ENCODE results near the gene MEGF10.

Gene MEGF10

GRCh38 chr5:127439644-127440043 lies 149.0 kb downstream of the MEGF10 start:
- H3K4me1 ChIP-seq (ENCODE audit: insufficient read depth, poor library complexity, severe bottlenecking): no peaks in the 10 kb centered on the region
- no peaks in the 10 kb centered on the region for H3K9me3 ChIP-seq (ENCODE audit: severe bottlenecking)
- H3K27ac ChIP-seq (ENCODE audit: poor library complexity, severe bottlenecking): no peak overlapping the region
- DNase-seq (ENCODE audit: low spot score): no peak
- H3K36me3 ChIP-seq (ENCODE audit: low read depth): no peaks in the 10 kb centered on the region
- no peak overlapping the region for H3K4me3 ChIP-seq (ENCODE audit: severe bottlenecking)
- no peak for ATAC-seq (ENCODE audit: low read depth)
- TF ChIP-seq, protein P1, sequence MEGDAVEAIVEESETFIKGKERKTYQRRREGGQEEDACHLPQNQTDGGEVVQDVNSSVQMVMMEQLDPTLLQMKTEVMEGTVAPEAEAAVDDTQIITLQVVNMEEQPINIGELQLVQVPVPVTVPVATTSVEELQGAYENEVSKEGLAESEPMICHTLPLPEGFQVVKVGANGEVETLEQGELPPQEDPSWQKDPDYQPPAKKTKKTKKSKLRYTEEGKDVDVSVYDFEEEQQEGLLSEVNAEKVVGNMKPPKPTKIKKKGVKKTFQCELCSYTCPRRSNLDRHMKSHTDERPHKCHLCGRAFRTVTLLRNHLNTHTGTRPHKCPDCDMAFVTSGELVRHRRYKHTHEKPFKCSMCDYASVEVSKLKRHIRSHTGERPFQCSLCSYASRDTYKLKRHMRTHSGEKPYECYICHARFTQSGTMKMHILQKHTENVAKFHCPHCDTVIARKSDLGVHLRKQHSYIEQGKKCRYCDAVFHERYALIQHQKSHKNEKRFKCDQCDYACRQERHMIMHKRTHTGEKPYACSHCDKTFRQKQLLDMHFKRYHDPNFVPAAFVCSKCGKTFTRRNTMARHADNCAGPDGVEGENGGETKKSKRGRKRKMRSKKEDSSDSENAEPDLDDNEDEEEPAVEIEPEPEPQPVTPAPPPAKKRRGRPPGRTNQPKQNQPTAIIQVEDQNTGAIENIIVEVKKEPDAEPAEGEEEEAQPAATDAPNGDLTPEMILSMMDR (IDR thresholded peaks at IDR 0.05; ENCODE audit: poor library complexity, severe bottlenecking): no peak
- H3K27me3 ChIP-seq (ENCODE audit: insufficient read depth, poor library complexity, severe bottlenecking): no peaks in the 10 kb centered on the region

DNA sequence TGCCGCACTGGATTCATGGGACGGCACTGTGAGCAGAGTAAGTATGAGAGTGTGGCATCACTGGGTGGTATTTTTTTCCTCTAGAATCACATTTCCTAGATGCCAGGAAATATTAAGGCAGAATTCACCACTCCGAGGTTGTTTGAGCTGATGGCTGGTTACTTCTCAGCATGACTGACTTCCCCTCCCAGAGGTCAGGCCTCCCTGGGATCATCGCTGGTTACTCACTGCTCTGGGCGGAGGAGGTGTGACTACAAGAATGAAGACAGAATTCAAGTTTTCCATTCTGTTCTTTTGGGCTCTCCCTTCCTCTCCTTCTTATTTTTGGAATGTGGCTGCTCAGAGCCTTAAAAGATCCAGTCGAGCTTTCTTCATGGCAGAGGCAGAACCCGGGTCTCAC lies 150.2 kb downstream of the MEGF10 start:
- TF ChIP-seq, protein P1 (IDR thresholded peaks at IDR 0.05; ENCODE audit: poor library complexity, severe bottlenecking): no peak
- no peaks in the 10 kb centered on the region for H3K4me1 ChIP-seq (ENCODE audit: insufficient read depth, poor library complexity, severe bottlenecking)
- H3K36me3 ChIP-seq (ENCODE audit: low read depth): no peaks in the 10 kb centered on the region
- H3K4me3 ChIP-seq (ENCODE audit: severe bottlenecking): no peak overlapping the region
- peaks cover 6% of the 10 kb centered on the region for H3K27me3 ChIP-seq (ENCODE audit: insufficient read depth, poor library complexity, severe bottlenecking)
- no peaks in the 10 kb centered on the region for H3K9me3 ChIP-seq (ENCODE audit: severe bottlenecking)
- DNase-seq (ENCODE audit: low spot score) (no peak), ATAC-seq (ENCODE audit: low read depth) (no peak; the same call in 2 of the 3 replicates)
- H3K27ac ChIP-seq (ENCODE audit: poor library complexity, severe bottlenecking): no peak overlapping the region

GRCh38 chr5:127441799-127442484 lies 151.3 kb downstream of the MEGF10 start:
- H3K9me3 ChIP-seq (ENCODE audit: severe bottlenecking): no peaks in the 10 kb centered on the region
- no peak overlapping the region for H3K27ac ChIP-seq (ENCODE audit: poor library complexity, severe bottlenecking)
- TF ChIP-seq, protein P1 (IDR thresholded peaks at IDR 0.05; ENCODE audit: poor library complexity, severe bottlenecking): peak; percentile 42
- no peaks in the 10 kb centered on the region for H3K4me1 ChIP-seq (ENCODE audit: insufficient read depth, poor library complexity, severe bottlenecking)
- peaks cover 6% of the 10 kb centered on the region for H3K27me3 ChIP-seq (ENCODE audit: insufficient read depth, poor library complexity, severe bottlenecking)
- no peak for ATAC-seq (ENCODE audit: low read depth)
- no peak overlapping the region for H3K4me3 ChIP-seq (ENCODE audit: severe bottlenecking)
- no peak for DNase-seq (ENCODE audit: low spot score)
- H3K36me3 ChIP-seq (ENCODE audit: low read depth): no peaks in the 10 kb centered on the region

DNA sequence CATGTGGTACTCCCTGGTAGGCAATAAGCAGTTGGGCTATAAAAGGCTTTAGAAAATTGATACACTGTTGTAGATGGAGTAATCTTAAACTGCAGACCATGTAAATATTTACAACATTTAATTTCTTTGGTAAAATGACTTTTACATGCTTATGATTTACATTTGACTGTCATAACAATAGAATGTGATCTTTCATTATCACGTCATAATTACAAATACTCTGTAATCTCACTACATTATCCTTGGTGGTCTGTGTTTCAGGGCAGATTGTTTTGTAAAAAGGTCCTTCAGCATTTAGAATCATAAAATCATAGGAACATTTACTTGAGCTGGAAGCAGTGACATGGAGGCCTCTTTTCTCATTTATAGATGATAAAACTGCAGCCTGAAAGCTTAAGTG lies 153.6 kb downstream of the MEGF10 start:
- Histone ChIP-seq H3K36me3 (ENCODE audit: low read depth) (no peaks in the 10 kb centered on the region), H3K4me3 (ENCODE audit: severe bottlenecking) (no peak overlapping the region), H3K27me3 (ENCODE audit: insufficient read depth, poor library complexity, severe bottlenecking) (peaks cover 6% of the 10 kb centered on the region), H3K4me1 (ENCODE audit: insufficient read depth, poor library complexity, severe bottlenecking) (no peaks in the 10 kb centered on the region), H3K27ac (ENCODE audit: poor library complexity, severe bottlenecking) (no peak overlapping the region), H3K9me3 (ENCODE audit: severe bottlenecking) (no peaks in the 10 kb centered on the region)
- ATAC-seq (ENCODE audit: low read depth) (no peak), DNase-seq (ENCODE audit: low spot score) (no peak)
- TF ChIP-seq, protein P1 (IDR thresholded peaks at IDR 0.05; ENCODE audit: poor library complexity, severe bottlenecking): no peak

DNA sequence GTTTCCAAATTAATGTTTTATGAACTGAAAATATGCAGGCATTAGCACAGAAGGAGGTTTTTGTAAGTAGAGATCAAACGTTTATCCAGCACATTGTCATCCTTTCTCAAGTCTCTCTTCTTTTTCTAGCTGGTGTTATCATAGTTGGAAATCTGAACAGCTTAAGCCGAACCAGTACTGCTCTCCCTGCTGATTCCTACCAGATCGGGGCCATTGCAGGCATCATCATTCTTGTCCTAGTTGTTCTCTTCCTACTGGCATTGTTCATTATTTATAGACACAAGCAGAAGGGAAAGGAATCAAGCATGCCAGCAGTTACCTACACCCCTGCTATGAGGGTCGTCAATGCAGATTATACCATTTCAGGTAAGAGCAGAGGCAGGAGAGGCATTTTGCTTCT lies 154.7 kb downstream of the MEGF10 start:
- ATAC-seq (ENCODE audit: low read depth) (no peak), DNase-seq (ENCODE audit: low spot score) (no peak)
- H3K4me1 ChIP-seq (ENCODE audit: insufficient read depth, poor library complexity, severe bottlenecking): no peaks in the 10 kb centered on the region
- H3K27ac ChIP-seq (ENCODE audit: poor library complexity, severe bottlenecking): no peak overlapping the region
- peaks cover 6% of the 10 kb centered on the region for H3K27me3 ChIP-seq (ENCODE audit: insufficient read depth, poor library complexity, severe bottlenecking)
- no peaks in the 10 kb centered on the region for H3K9me3 ChIP-seq (ENCODE audit: severe bottlenecking)
- H3K4me3 ChIP-seq (ENCODE audit: severe bottlenecking): no peak overlapping the region
- TF ChIP-seq, protein P1 (IDR thresholded peaks at IDR 0.05; ENCODE audit: poor library complexity, severe bottlenecking): no peak
- H3K36me3 ChIP-seq (ENCODE audit: low read depth): no peaks in the 10 kb centered on the region
